ENCODE measurements around the gene MYH15. TPM values are rescaled to one million over a fixed set of nuclear protein-coding genes. Genes with fewer than 3 reads are reported as not detected.
"Not testable (repeated sequence)": the region's sequence is repeated elsewhere in the genome, so short reads cannot be mapped to it uniquely, and the experiment has no call there.

The MYH15 gene
- total and polyA plus RNA-seq, 7 donors: under 0.01 to 0.60 (median 0.31) TPM; not detected in 3

DNA sequence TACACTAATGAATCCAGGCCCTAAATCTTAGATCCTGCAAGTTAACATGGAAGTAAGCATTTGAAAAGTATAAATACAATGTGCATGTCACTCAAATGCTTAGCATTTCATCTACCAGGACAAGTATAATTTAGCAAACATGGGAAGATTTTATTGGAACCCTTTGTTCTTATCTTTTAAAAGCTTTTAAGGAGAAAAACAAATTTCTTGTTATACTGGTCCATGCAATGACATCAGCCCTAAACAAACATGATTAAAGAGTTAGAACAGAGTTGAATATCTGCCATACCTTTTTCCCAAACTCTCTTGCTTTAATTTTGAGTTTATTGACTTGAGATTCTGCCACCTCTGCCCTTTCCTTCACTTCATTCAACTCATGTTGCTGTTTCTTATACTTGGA is 127.1 kb downstream of the MYH15 start:
- intact Hi-C loops (cut with DNase I): no loop called here
- DNase-seq: no peak
- H3K27ac ChIP-seq: no peak overlapping the region
- H3K27me3 ChIP-seq: no peaks in the 10 kb centered on the region
- no peak overlapping the region for H3K4me3 ChIP-seq
- H3K9me3 ChIP-seq: no peaks in the 10 kb centered on the region
- H3K36me3 ChIP-seq: no peaks in the 10 kb centered on the region
- no peak for TF ChIP-seq POLR2A (IDR thresholded peaks at IDR 0.05)
- no peak for TF ChIP-seq EP300 (IDR thresholded peaks at IDR 0.05)
- TF ChIP-seq, protein P1, sequence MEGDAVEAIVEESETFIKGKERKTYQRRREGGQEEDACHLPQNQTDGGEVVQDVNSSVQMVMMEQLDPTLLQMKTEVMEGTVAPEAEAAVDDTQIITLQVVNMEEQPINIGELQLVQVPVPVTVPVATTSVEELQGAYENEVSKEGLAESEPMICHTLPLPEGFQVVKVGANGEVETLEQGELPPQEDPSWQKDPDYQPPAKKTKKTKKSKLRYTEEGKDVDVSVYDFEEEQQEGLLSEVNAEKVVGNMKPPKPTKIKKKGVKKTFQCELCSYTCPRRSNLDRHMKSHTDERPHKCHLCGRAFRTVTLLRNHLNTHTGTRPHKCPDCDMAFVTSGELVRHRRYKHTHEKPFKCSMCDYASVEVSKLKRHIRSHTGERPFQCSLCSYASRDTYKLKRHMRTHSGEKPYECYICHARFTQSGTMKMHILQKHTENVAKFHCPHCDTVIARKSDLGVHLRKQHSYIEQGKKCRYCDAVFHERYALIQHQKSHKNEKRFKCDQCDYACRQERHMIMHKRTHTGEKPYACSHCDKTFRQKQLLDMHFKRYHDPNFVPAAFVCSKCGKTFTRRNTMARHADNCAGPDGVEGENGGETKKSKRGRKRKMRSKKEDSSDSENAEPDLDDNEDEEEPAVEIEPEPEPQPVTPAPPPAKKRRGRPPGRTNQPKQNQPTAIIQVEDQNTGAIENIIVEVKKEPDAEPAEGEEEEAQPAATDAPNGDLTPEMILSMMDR (IDR thresholded peaks at IDR 0.05): no peak
- TF ChIP-seq POLR2AphosphoS5 (IDR thresholded peaks at IDR 0.05): no peak
- H3K4me1 ChIP-seq: no peaks in the 10 kb centered on the region

- intact Hi-C loops (cut with DNase I): no loop called here
- no peak overlapping the region for H3K27ac ChIP-seq
- no peak overlapping the region for H3K4me3 ChIP-seq
- TF ChIP-seq EP300 (IDR thresholded peaks at IDR 0.05): no peak
- TF ChIP-seq POLR2A (IDR thresholded peaks at IDR 0.05): no peak
- WGBS, 2 donors: 78 to 84% methylated on average over 3 of the region's 3 CpGs
- no peaks in the 10 kb centered on the region for H3K9me3 ChIP-seq
- no peaks in the 10 kb centered on the region for H3K36me3 ChIP-seq
- no peaks in the 10 kb centered on the region for H3K4me1 ChIP-seq
- H3K27me3 ChIP-seq: no peaks in the 10 kb centered on the region
- DNase-seq: no peak
Observed at GRCh38 chr3:108381529-108382140, 128.8 kb downstream of the MYH15 start.

- Histone ChIP-seq H3K4me3 (no peak overlapping the region), H3K36me3 (no peaks in the 10 kb centered on the region), H3K9me3 (no peaks in the 10 kb centered on the region), H3K4me1 (no peaks in the 10 kb centered on the region), H3K27me3 (no peaks in the 10 kb centered on the region), H3K27ac (no peak overlapping the region)
- no peak for TF ChIP-seq POLR2AphosphoS5 (IDR thresholded peaks at IDR 0.05)
- TF ChIP-seq, protein P1 (IDR thresholded peaks at IDR 0.05): no peak
- DNase-seq: no peak
- intact Hi-C loops (cut with DNase I): no loop called here
- WGBS, 2 donors: 88 to 92% methylated on average over 7 of the region's 7 CpGs
Observed at GRCh38 chr3:108380128-108380795, 130.1 kb downstream of the MYH15 start.

DNA sequence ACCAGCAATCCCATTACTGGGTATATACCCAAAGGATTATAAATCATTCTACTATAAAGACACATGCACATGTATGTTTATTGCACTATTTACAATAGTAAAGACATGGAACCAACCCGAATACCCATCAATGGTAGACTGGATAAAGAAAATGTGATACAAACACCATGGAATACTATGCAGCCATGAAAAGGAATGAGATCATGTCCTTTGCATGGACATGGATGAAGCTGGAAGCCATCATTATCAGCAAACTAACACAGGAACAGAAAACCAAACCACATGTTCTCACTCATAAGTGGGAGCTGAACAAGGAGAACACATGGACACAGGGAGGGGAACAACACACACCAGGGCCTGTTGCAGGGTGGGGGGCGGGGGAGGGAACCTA is 131.4 kb downstream of the MYH15 start:
- H3K27me3 ChIP-seq; DNase-seq; H3K36me3 ChIP-seq; intact Hi-C loops (cut with DNase I); H3K4me3 ChIP-seq; H3K4me1 ChIP-seq; H3K27ac ChIP-seq; H3K9me3 ChIP-seq: not testable (repeated sequence)
- WGBS, 2 donors: 92 to 93% methylated on average over 2 of the region's 2 CpGs

- Histone ChIP-seq H3K27ac (no peak overlapping the region), H3K36me3 (no peaks in the 10 kb centered on the region), H3K4me3 (no peak overlapping the region), H3K9me3 (no peaks in the 10 kb centered on the region), H3K4me1 (no peaks in the 10 kb centered on the region), H3K27me3 (no peaks in the 10 kb centered on the region)
- TF ChIP-seq EP300 (IDR thresholded peaks at IDR 0.05) (no peak), POLR2A (IDR thresholded peaks at IDR 0.05) (no peak), POLR2AphosphoS5 (IDR thresholded peaks at IDR 0.05) (no peak)
- TF ChIP-seq, protein P1 (IDR thresholded peaks at IDR 0.05): no peak
- intact Hi-C loops (cut with DNase I): no loop called here
- no peak for DNase-seq
- 86 to 92% methylated on average over 4 of the region's 4 CpGs for WGBS, 2 donors
Observed at GRCh38 chr3:108378153-108378951, 132.0 kb downstream of the MYH15 start.
